NCI-H2171 (cell line): Measurements from ENCODE around the gene GCN1.

Experiments used
- DNase-seq: peaks from one replicate; lab custom pipeline; 2025; lab: John Stamatoyannopoulos, UW

GCN1 gene

GRCh38 chr12:120116792-120117651 is 77.5 kb downstream of the GCN1 start:
- peak; percentile 89 for DNase-seq

- DNase-seq = no peak
These were observed 78.1 kb downstream of the GCN1 start, which contains the start of gene RAB35 for GRCh38 chr12:120116441-120116791. RAB35 (minus strand) TSS chr12:120116753; CDS start chr12:120116650, 103 bp downstream.

- DNase-seq = peak; percentile 11
These were observed 78.6 kb downstream of the GCN1 start for GRCh38 chr12:120115692-120116440.

GRCh38 chr12:120115066-120115465 is 79.4 kb downstream of the GCN1 start:
- DNase-seq = no peak

GRCh38 chr12:120110550-120111501 is 83.7 kb downstream of the GCN1 start:
- DNase-seq = no peak

GRCh38 chr12:120109570-120110267 is 84.8 kb downstream of the GCN1 start:
- no peak for DNase-seq

GRCh38 chr12:120106151-120106550 is 88.4 kb downstream of the GCN1 start:
- DNase-seq = no peak

- DNase-seq = no peak
These were observed 91.1 kb downstream of the GCN1 start for GRCh38 chr12:120103371-120103770.

GRCh38 chr12:120103044-120103338 is 91.5 kb downstream of the GCN1 start:
- DNase-seq = no peak

GRCh38 chr12:120102189-120103043 is 92.1 kb downstream of the GCN1 start:
- DNase-seq = no peak

GRCh38 chr12:120101617-120102016 is 92.9 kb downstream of the GCN1 start:
- no peak for DNase-seq

GRCh38 chr12:120101182-120101581 is 93.3 kb downstream of the GCN1 start:
- DNase-seq = no peak

GRCh38 chr12:120100630-120101029 is 93.9 kb downstream of the GCN1 start:
- no peak for DNase-seq

GRCh38 chr12:120099738-120100137 is 94.8 kb downstream of the GCN1 start:
- DNase-seq = no peak

- DNase-seq = no peak
These were observed 95.6 kb downstream of the GCN1 start for GRCh38 chr12:120098756-120099470.

- no peak for DNase-seq
These were observed 97.8 kb downstream of the GCN1 start for GRCh38 chr12:120096671-120097202.

GRCh38 chr12:120095736-120096135 is 98.8 kb downstream of the GCN1 start:
- no peak for DNase-seq

- DNase-seq = no peak
These were observed 99.2 kb downstream of the GCN1 start for GRCh38 chr12:120095331-120095730.

- DNase-seq = no peak
These were observed 100.0 kb downstream of the GCN1 start for GRCh38 chr12:120094485-120094884.
